Measurements from ENCODE around the gene COA6.
A peak's percentile ranks its signal among the peaks of the same experiment; 100 is the strongest.
"Not testable (repeated sequence)": the region's sequence is repeated elsewhere in the genome, so short reads cannot be mapped to it uniquely, and the experiment has no call there.

The COA6 gene

DNA sequence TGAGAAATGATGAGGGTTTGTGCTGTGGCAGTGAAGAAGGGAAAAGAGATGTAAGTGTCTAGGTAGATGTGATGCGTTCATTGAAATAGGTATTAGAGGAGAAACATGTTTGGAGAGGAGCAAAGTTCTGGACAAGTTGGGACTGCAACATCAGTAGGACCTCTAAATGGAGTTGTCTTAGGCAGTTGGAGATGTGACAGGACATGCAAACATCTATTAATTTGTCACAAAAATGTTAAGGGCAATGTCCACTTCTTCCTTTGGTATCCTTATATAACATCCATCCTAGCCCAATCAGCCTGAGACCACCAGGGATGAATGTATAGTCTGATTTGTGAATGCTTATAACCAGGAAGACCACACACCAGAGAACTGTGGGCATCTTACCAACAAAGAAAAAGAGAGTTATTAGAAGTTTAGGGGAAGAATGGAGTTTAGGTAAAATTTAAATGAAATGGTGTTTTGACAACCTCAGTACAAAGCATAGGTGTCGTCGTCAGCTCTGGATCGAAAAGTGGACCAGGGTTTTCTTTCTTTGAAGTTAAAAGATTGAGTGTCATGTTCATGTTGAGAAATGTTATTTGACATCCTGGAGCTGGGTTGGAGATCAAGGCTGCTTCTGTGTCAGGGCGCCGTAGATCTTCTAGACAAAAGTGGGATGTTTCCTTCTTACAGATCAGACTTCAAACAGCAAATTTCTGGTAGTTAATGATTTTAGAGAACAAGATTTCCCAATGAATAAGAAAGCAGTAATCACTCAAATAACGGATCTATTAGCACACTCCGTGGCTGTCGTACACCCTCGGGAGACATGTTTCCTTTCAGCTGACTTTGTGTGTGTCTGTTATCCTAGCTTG, 8.7 kb downstream of the COA6 start:
- Mint-ChIP-seq H3K9me3 (no peaks in the 10 kb centered on the region), H3K27me3 (no peaks in the 10 kb centered on the region), H3K36me3 (ENCODE audit: low read depth) (peaks cover 92% of the 10 kb centered on the region), H3K27ac (peak overlapping the region; percentile 70), H3K4me3 (no peak overlapping the region), H3K4me1 (ENCODE audit: low read depth) (peaks cover 36% of the 10 kb centered on the region)
- no peak for DNase-seq

DNA sequence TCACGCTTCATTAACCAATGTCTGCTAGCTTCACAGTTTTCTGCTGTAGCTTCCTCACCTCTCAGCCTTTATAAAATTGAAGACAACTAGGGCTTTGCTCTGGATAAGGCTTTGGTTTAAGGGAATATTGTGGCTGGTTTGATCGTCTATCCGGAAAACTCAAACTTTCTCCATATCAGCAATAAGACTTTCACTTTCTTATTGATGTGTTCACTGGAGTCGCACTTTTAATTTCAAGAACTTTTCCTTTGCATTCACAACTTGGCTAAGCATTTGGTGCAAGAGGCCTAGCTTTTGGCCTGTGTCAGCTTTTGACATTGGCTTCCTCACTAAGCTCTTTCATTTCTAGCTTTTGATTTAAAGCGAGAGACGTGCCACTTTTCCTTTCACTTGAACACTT, 12.9 kb downstream of the COA6 start:
- Mint-ChIP-seq H3K27me3 (no peaks in the 10 kb centered on the region), H3K4me1 (ENCODE audit: low read depth) (peaks cover 16% of the 10 kb centered on the region), H3K4me3 (no peak overlapping the region), H3K9me3 (no peaks in the 10 kb centered on the region), H3K36me3 (ENCODE audit: low read depth) (peaks cover 67% of the 10 kb centered on the region), H3K27ac (peak overlapping the region; percentile 67)
- no peak for DNase-seq

- peaks cover 68% of the 10 kb centered on the region for H3K36me3 Mint-ChIP-seq (ENCODE audit: low read depth)
- no peak overlapping the region for H3K27ac Mint-ChIP-seq
- H3K4me1 Mint-ChIP-seq (ENCODE audit: low read depth), result peaks cover 8% of the 10 kb centered on the region
- no peaks in the 10 kb centered on the region for H3K9me3 Mint-ChIP-seq
- DNase-seq, result no peak
- no peak overlapping the region for H3K4me3 Mint-ChIP-seq
- H3K27me3 Mint-ChIP-seq, result no peaks in the 10 kb centered on the region
These were observed 14.8 kb downstream of the COA6 start for GRCh38 chr1:234388094-234388493.

- H3K36me3 Mint-ChIP-seq (ENCODE audit: low read depth), result peaks cover 63% of the 10 kb centered on the region
- H3K27ac Mint-ChIP-seq, result no peak overlapping the region
- no peak overlapping the region for H3K4me3 Mint-ChIP-seq
- H3K27me3 Mint-ChIP-seq, result no peaks in the 10 kb centered on the region
- DNase-seq, result no peak
- H3K4me1 Mint-ChIP-seq (ENCODE audit: low read depth), result peaks cover 8% of the 10 kb centered on the region
- H3K9me3 Mint-ChIP-seq, result no peaks in the 10 kb centered on the region
These were observed 19.9 kb downstream of the COA6 start for GRCh38 chr1:234393190-234393589.

GRCh38 chr1:234395297-234395696, 22.0 kb downstream of the COA6 start:
- DNase-seq, result no peak
- Mint-ChIP-seq H3K27ac (peak overlapping the region; percentile 48), H3K27me3 (no peaks in the 10 kb centered on the region), H3K4me1 (ENCODE audit: low read depth) (peaks cover 26% of the 10 kb centered on the region), H3K4me3 (no peak overlapping the region), H3K9me3 (no peaks in the 10 kb centered on the region), H3K36me3 (ENCODE audit: low read depth) (peaks cover 71% of the 10 kb centered on the region)

- H3K9me3 Mint-ChIP-seq, result no peaks in the 10 kb centered on the region
- peaks cover 33% of the 10 kb centered on the region for H3K4me1 Mint-ChIP-seq (ENCODE audit: low read depth)
- H3K27ac Mint-ChIP-seq, result no peak overlapping the region
- H3K27me3 Mint-ChIP-seq, result no peaks in the 10 kb centered on the region
- no peak overlapping the region for H3K4me3 Mint-ChIP-seq
- DNase-seq, result no peak
- peaks cover 71% of the 10 kb centered on the region for H3K36me3 Mint-ChIP-seq (ENCODE audit: low read depth)
These were observed 22.8 kb downstream of the COA6 start for GRCh38 chr1:234396092-234396491.

- H3K36me3 Mint-ChIP-seq (ENCODE audit: low read depth), result peaks cover 70% of the 10 kb centered on the region
- no peak for DNase-seq
- no peaks in the 10 kb centered on the region for H3K27me3 Mint-ChIP-seq
- no peaks in the 10 kb centered on the region for H3K9me3 Mint-ChIP-seq
- no peak overlapping the region for H3K4me3 Mint-ChIP-seq
- peak overlapping the region; percentile 72 for H3K27ac Mint-ChIP-seq
- peaks cover 40% of the 10 kb centered on the region for H3K4me1 Mint-ChIP-seq (ENCODE audit: low read depth)
These were observed 23.6 kb downstream of the COA6 start for GRCh38 chr1:234396871-234397270.

DNA sequence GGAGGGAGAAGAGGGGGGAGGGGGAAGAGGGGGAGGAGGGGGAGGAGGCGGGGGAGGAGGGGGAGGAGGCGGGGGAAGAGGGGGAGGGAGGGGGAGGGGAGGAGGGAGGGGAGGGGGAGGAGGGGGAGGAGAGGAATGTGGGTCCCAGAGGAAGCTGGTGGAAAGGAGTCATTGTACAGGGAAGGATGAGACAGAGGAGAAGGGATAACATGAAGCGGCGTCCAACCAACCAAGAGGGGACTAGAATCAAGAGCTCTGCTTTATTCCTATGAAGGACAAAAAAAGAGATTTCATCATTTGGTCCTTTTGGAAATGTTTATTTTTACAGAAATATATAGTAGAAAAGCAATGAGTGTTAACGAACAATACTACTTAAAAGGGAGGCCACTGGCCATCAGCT, 24.5 kb downstream of the COA6 start:
- Mint-ChIP-seq H3K9me3 (no peaks in the 10 kb centered on the region), H3K4me3 (no peak overlapping the region), H3K27ac (no peak overlapping the region), H3K27me3 (no peaks in the 10 kb centered on the region), H3K36me3 (ENCODE audit: low read depth) (peaks cover 67% of the 10 kb centered on the region), H3K4me1 (ENCODE audit: low read depth) (peaks cover 47% of the 10 kb centered on the region)
- DNase-seq, result no peak

DNA sequence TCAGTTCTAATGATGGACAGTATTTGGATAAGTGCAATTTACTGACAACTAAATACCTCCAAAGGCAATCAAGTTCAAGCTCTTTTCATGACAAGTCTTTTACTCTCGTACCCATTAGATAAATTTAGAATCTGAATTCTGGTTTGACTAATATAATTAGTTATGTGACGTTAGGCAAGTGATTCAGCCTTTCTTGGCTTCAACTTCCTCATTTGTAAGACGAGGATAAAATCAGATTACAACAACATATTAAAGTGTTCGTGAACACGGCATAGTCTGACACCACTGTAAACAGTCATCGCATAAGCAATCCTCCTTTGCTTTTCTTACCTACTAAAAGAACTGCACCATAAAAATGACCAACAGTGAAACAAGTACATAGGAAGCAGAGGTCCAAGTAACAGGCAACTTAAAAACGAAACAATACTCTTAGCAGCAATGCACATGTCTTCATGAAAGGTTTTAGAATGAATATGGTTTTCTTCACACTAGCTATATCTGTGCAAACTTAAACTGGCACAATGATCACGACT, 25.7 kb downstream of the COA6 start:
- DNase-seq, result no peak
- no peaks in the 10 kb centered on the region for H3K27me3 Mint-ChIP-seq
- no peaks in the 10 kb centered on the region for H3K9me3 Mint-ChIP-seq
- peaks cover 54% of the 10 kb centered on the region for H3K4me1 Mint-ChIP-seq (ENCODE audit: low read depth)
- H3K27ac Mint-ChIP-seq, result peak overlapping the region; percentile 91
- H3K4me3 Mint-ChIP-seq, result peak overlapping the region; percentile 67
- H3K36me3 Mint-ChIP-seq (ENCODE audit: low read depth), result peaks cover 67% of the 10 kb centered on the region

DNA sequence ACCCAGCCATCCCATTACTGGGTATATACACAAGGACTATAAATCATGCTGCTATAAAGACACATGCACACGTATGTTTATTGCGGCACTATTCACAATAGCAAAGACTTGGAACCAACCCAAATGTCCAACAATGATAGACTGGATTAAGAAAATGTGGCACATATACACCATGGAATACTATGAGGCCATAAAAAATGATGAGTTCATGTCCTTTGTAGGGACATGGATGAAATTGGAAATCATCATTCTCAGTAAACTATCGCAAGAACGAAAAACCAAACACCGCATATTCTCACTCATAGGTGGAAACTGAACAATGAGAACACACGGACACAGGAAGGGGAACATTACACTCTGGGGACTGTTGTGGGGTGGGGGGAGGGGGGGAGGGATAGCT, 26.3 kb downstream of the COA6 start:
- peaks cover 52% of the 10 kb centered on the region for H3K4me1 Mint-ChIP-seq (ENCODE audit: low read depth)
- DNase-seq, H3K27me3 Mint-ChIP-seq, H3K9me3 Mint-ChIP-seq: not testable (repeated sequence)
- peak overlapping the region; percentile 67 for H3K4me3 Mint-ChIP-seq
- peak overlapping the region; percentile 91 for H3K27ac Mint-ChIP-seq
- peaks cover 69% of the 10 kb centered on the region for H3K36me3 Mint-ChIP-seq (ENCODE audit: low read depth)

DNA sequence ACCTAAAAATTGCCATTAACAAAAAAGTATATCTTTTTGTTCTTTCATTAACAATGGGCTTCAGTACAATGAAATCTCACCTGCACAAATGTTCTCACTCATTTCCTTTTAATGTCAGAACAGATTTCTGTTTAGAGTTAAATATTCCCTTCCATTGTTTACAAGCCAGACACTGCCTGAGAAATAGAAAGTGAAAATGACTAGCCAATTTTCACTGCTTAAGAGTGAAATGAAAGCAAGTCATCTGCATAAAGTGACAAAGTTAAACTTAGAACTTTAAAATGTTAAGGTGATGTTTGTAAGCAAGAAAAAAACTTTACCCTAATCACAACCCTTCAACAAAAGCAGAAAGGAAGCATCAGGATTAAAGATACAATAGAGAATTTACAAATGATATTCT, 27.5 kb downstream of the COA6 start:
- H3K27me3 Mint-ChIP-seq, result no peaks in the 10 kb centered on the region
- H3K9me3 Mint-ChIP-seq, result no peaks in the 10 kb centered on the region
- DNase-seq, result no peak
- H3K27ac Mint-ChIP-seq, result peak overlapping the region; percentile 83
- H3K4me3 Mint-ChIP-seq, result peak overlapping the region; percentile 26
- peaks cover 58% of the 10 kb centered on the region for H3K4me1 Mint-ChIP-seq (ENCODE audit: low read depth)
- peaks cover 74% of the 10 kb centered on the region for H3K36me3 Mint-ChIP-seq (ENCODE audit: low read depth)

- Mint-ChIP-seq H3K27me3 (no peaks in the 10 kb centered on the region), H3K4me3 (peak overlapping the region; percentile 0), H3K9me3 (no peaks in the 10 kb centered on the region), H3K27ac (peak overlapping the region; percentile 83), H3K4me1 (ENCODE audit: low read depth) (peaks cover 66% of the 10 kb centered on the region), H3K36me3 (ENCODE audit: low read depth) (peaks cover 76% of the 10 kb centered on the region)
- no peak for DNase-seq
These were observed 28.4 kb downstream of the COA6 start for GRCh38 chr1:234401658-234402057.

DNA sequence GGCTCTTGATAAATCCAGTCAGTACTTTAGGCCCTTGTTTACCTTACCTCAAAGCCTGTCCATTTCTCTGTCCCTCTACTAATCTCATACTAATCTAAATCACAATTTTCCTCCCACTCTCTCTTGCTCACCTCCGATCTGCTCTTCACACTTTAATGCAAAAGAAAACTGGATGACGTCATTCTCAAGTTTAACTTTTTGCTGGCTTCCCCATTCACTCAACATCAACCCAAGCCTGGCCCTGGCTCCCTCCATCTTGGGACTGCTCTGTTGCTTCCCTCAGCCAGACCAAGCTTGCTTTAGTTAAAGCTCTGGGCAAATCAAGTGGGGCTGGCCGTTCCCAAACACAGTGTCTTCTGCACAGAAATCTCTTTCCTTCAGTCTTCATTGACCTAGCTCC, 29.7 kb downstream of the COA6 start:
- DNase-seq, result no peak
- H3K9me3 Mint-ChIP-seq, result no peaks in the 10 kb centered on the region

GRCh38 chr1:234405676-234406075, 32.4 kb downstream of the COA6 start:
- DNase-seq, result no peak
- Mint-ChIP-seq H3K9me3 (no peaks in the 10 kb centered on the region), H3K36me3 (ENCODE audit: low read depth) (peaks cover 83% of the 10 kb centered on the region), H3K27ac (peak overlapping the region; percentile 33), H3K4me1 (ENCODE audit: low read depth) (peaks cover 65% of the 10 kb centered on the region), H3K27me3 (no peaks in the 10 kb centered on the region), H3K4me3 (no peak overlapping the region)

More for the DNA sequence above, 29.7 kb downstream of the COA6 start:
- Mint-ChIP-seq H3K27me3 (no peaks in the 10 kb centered on the region), H3K4me1 (ENCODE audit: low read depth) (peaks cover 70% of the 10 kb centered on the region), H3K4me3 (no peak overlapping the region), H3K27ac (peak overlapping the region; percentile 37), H3K36me3 (ENCODE audit: low read depth) (peaks cover 82% of the 10 kb centered on the region)

DNA sequence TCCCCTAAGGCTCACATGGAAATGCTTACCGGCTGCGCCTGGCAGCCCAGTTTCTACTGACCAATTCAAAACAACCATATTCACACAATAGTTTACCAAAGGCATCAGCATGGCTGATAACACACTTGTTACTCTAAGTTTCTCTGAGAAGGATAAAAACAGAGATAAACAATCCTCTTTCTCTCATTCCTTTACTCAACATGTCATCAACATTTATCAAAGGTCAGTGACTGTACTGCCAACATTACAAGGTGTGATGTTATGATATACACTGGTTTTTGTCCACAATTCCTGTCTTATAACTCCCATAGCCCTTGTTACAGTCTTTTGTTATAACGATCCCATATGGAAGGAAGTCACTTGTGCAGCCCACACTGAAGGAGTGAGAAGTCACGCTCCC, 33.6 kb downstream of the COA6 start:
- H3K36me3 Mint-ChIP-seq (ENCODE audit: low read depth), result peaks cover 79% of the 10 kb centered on the region
- H3K9me3 Mint-ChIP-seq, result no peaks in the 10 kb centered on the region
- DNase-seq, result no peak
- H3K4me3 Mint-ChIP-seq, result no peak overlapping the region
- no peaks in the 10 kb centered on the region for H3K27me3 Mint-ChIP-seq
- H3K4me1 Mint-ChIP-seq (ENCODE audit: low read depth), result peaks cover 53% of the 10 kb centered on the region
- H3K27ac Mint-ChIP-seq, result peak overlapping the region; percentile 69

Data from activated T-cell treated with anti-CD3 and anti-CD28 coated beads, Interleukin-2, amount 50 U/mL, for 24 hours (primary cell).